HEK293T (cell line): ENCODE measurements around the gene IDE.

Source experiments
- CTCF ChIA-PET: fragments of 350-600 bp; formaldehyde crosslinking; extraction: SDS; loops from one replicate; lab custom pipeline; 2021; ENCODE audit warnings: antibody characterized with exemption, inconsistent platforms; lab: Yijun Ruan, JAX
- POLR2A ChIA-PET: fragments of 350-600 bp; formaldehyde crosslinking; extraction: SDS; loops from one replicate; lab custom pipeline; 2020; ENCODE audit warnings: antibody characterized with exemption, inconsistent platforms; lab: Yijun Ruan, JAX
- DNase-seq: peaks from one replicate; pipeline ENCODE4 v3.0.0; 2012; ENCODE audit warnings: mixed read lengths; ENCODE audit errors: extremely low spot score
- ARNT ChIP-seq: fragments of 450-650 bp; IDR thresholded peaks from 2 replicates; pipeline ENCODE4 v1.6.1; 2017; ENCODE audit warnings: mild to moderate bottlenecking
- BHLHE40 ChIP-seq: fragments of 450-650 bp; IDR thresholded peaks from 2 replicates; pipeline ENCODE4 v1.6.1; 2016; ENCODE audit warnings: mild to moderate bottlenecking, moderate library complexity, borderline replicate concordance
- CTBP1 ChIP-seq: fragments of 450-650 bp; IDR thresholded peaks from 2 replicates; pipeline ENCODE4 v1.6.1; 2016; ENCODE audit warnings: borderline replicate concordance
- ELF4 ChIP-seq: fragments of 450-650 bp; IDR thresholded peaks from 2 replicates; pipeline ENCODE4 v1.6.1; 2017; ENCODE audit warnings: antibody characterized with exemption
- FOXA1 ChIP-seq: fragments of 450-650 bp; IDR thresholded peaks from 2 replicates; pipeline ENCODE4 v1.6.1; 2016; ENCODE audit warnings: mild to moderate bottlenecking
- FOXK2 ChIP-seq: fragments of 450-650 bp; IDR thresholded peaks from 2 replicates; pipeline ENCODE4 v1.6.1; 2016; ENCODE audit warnings: mild to moderate bottlenecking
- FOXM1 ChIP-seq: fragments of 450-650 bp; IDR thresholded peaks from 2 replicates; pipeline ENCODE4 v1.6.1; 2017; ENCODE audit warnings: mild to moderate bottlenecking, borderline replicate concordance
- HDGF ChIP-seq: fragments of 450-650 bp; IDR thresholded peaks from 2 replicates; pipeline ENCODE4 v1.6.1; 2017; ENCODE audit warnings: antibody characterized with exemption, borderline replicate concordance
- L3MBTL2 ChIP-seq: fragments of 450-650 bp; conservative IDR thresholded peaks from 2 replicates; pipeline ENCODE4 v1.6.1; 2016; ENCODE audit warnings: mild to moderate bottlenecking
- LEF1 ChIP-seq: fragments of 450-650 bp; IDR thresholded peaks from 2 replicates; pipeline ENCODE4 v1.6.1; 2017; ENCODE audit warnings: mild to moderate bottlenecking, borderline replicate concordance
- NFRKB ChIP-seq: fragments of 450-650 bp; IDR thresholded peaks from 2 replicates; pipeline ENCODE4 v1.6.1; 2016; ENCODE audit warnings: mild to moderate bottlenecking, moderate library complexity
- PKNOX1 ChIP-seq: fragments of 450-650 bp; IDR thresholded peaks from 2 replicates; pipeline ENCODE4 v1.6.1; 2016
- SUZ12 ChIP-seq: fragments of 450-650 bp; IDR thresholded peaks from 2 replicates; pipeline ENCODE4 v1.6.1; 2016; ENCODE audit warnings: mild to moderate bottlenecking
- TARDBP ChIP-seq: fragments of 450-650 bp; IDR thresholded peaks from 2 replicates; pipeline ENCODE4 v1.6.1; 2016
- ZNF384 ChIP-seq: fragments of 450-650 bp; IDR thresholded peaks from 2 replicates; pipeline ENCODE4 v1.6.1; 2016

IDE gene

DNA sequence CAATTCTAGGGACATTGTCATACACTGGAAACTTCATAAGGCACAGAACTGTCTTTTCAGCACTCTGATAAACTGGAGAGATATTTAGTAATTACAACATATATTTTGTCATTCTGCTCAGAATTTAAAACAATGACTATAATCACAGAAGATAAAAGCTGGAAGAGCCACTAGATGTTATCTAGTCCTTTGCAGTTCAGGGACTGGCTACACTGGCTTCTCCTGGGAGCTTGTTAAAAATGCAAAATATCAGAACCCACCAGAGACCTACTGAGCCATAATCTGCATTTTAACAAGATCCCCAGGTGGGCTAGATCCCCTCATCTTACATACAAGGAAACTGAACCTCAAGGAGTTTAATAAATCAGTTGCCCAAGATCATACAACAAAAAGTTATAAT, 32.3 kb downstream of the IDE start:
- TF ChIP-seq BHLHE40: no peak
- TF ChIP-seq NFRKB: no peak
- no peak for TF ChIP-seq L3MBTL2
- TF ChIP-seq ARNT: no peak
- no peak for TF ChIP-seq TARDBP
- no peak for TF ChIP-seq PKNOX1
- TF ChIP-seq HDGF: no peak
- no peak for TF ChIP-seq ELF4
- TF ChIP-seq ZNF384: no peak
- no peak for TF ChIP-seq FOXA1
- ChIA-PET POLR2A (no interaction called here), CTCF (no interaction called here)
- DNase-seq: no peak

GRCh38 chr10:92538231-92538958, 35.5 kb downstream of the IDE start:
- TF ChIP-seq FOXM1 (no peak), ELF4 (no peak)
- POLR2A ChIA-PET: no interaction called here
- no peak for DNase-seq
- CTCF ChIA-PET: interaction anchor here (0.7 kb wide), 1 partner anchor 174 kb away, joined by 5 read pairs; no protein-coding TSS in a partner anchor

DNA sequence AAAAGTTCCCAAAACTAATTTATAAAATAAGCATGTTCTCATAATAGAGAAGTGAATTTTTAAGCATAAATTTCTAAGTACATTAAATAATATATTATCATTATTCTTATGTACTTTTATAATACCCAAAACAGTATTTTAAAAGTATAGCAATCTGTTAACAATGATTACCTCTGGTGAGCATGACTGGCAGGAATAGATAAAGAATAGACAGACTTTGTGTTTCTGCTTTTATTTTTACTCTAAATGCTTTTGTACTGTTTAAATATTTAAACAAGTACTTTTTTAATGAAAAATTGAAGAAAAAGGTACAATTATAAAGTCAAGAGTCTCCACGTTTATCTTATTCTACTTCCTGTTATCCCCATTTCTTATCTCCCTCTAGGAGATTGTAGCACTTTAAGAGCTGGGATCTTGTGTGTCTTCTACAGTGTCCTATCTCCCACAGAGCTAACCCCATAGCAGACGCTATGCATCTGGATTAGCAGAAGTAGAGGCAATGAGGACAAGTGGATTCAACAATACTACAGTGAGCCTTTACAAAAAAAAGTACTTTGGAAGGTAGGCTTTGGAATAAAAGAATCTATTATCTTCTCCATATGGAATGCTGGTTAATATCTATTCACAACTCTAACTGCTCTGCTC, 42.9 kb downstream of the IDE start:
- no peak for DNase-seq
- POLR2A ChIA-PET: no interaction called here
- TF ChIP-seq CTBP1: no peak
- TF ChIP-seq TARDBP: no peak
- TF ChIP-seq SUZ12: no peak
- TF ChIP-seq BHLHE40: no peak
- no peak for TF ChIP-seq ELF4
- no peak for TF ChIP-seq NFRKB
- no peak for TF ChIP-seq ZNF384
- no peak for TF ChIP-seq LEF1
- TF ChIP-seq FOXM1: no peak
- CTCF ChIA-PET: no interaction called here

DNA sequence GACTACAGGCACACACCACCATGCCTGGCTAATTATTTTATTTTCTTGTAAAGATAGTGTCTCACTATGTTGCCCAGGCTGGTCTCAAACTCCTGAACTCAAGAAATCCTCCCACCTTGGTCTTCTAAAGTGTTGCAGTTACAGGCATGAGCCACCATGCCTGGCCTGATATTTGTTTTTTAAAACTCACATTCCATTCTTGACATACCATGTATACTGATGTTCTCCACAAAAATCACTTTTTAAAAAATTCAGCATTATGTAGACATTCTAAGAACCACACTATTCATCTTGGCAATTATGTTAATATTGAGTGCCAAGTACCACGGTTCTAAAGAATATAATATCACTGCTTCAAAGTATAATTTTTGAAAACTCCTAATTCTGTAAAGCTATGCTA, 43.5 kb downstream of the IDE start:
- ChIA-PET CTCF (no interaction called here), POLR2A (no interaction called here)
- no peak for DNase-seq
- TF ChIP-seq TARDBP (no peak), CTBP1 (no peak), ARNT (no peak), LEF1 (no peak), SUZ12 (no peak), ZNF384 (no peak), FOXK2 (no peak), BHLHE40 (no peak)

DNA sequence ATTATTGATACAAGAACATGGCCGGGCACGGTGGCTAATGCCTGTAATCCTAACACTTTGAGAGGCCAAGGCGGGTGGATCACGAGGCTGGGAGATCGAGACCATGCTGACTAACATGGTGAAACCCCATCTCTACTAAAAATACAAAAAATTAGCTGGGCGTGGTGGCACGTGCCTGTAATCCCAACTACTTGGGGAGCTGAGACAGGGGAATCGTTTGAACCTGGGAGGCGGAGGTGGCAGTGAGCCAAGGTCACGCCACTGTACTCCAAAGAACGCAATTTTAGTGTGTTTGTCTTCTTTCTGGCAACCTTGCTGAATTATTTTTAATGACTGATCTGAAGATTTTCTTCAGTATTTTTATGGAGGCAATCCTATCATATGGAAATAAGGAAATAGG, 46.2 kb downstream of the IDE start:
- ChIA-PET POLR2A (interaction anchor here (2.1 kb wide), 1 partner anchor 46 kb away, joined by 7 read pairs; the partner anchor contains the start of gene IDE), CTCF (interaction anchor here (0.7 to 1.0 kb wide), 2 partner anchors 10 to 46 kb away, joined by 3 read pairs; partner anchors contain the start of gene IDE)
- no peak for TF ChIP-seq LEF1
- no peak for DNase-seq

DNA sequence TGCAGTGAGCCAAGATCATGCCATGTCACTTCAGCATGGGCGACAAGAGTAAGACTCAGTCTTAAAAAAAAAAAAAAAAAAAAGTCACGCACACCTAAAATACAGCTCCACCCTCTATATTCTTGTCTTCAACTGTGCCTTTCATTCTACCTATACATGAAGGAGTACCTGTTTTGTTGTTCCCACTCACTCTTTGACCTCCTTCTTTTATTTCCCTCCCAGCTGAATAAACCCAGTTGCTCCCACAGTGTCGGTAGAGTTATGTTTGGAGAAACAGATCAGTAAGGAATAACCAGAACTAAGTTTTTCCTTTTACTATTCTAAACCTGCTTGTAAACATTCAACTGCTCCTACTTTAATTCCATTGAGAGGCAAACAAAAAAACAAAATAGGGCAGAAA, 50.3 kb downstream of the IDE start:
- CTCF ChIA-PET: no interaction called here
- POLR2A ChIA-PET: no interaction called here
- TF ChIP-seq NFRKB (no peak), FOXK2 (no peak), ZNF384 (no peak), FOXA1 (no peak), LEF1 (no peak), SUZ12 (no peak), BHLHE40 (no peak)
- DNase-seq: no peak

DNA sequence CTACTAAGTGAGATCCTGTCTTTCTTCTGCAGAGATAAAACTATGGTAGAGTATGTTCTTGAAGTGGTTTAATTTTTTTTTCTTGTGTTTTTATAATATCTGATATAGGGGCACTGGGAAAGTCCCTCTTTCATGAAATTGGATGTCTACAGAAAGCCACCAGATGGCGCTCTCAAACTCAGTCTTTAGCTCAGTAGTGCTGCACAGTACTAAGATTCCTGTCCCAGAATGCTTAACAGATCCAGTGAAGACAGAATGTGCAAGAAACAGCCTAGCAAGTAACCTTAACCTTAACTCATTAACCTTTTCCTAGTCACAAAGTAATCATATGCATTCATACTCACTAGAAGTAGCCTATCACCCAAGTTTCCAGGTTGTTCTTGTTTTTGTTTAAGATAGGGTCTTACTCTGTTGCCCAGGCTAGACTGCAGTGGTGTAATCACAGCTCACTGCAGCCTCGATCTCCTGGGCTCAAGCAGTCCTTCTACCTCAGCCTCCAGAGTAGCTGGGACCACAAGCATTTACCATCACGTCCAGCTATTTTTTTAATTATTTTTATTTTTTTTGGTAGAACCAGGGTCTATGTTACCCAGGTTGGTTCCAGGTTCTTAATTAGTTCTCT, 56.7 kb downstream of the IDE start:
- DNase-seq: peak; percentile 76
- ChIA-PET POLR2A (interaction anchor here (1.0 kb wide), 2 partner anchors 57 to 74 kb away, joined by 4 to 7 read pairs; partner anchors contain the start of gene IDE), CTCF (interaction anchor here (0.6 to 1.6 kb wide), 8 partner anchors 8 to 460 kb away, joined by 3 to 16 read pairs (median 4); partner anchors contain the start of gene IDE)
- TF ChIP-seq SUZ12 (no peak), CTBP1 (no peak), HDGF (no peak), ARNT (no peak), L3MBTL2 (no peak), NFRKB (no peak), PKNOX1 (no peak), ELF4 (no peak)
